Smooth muscle cell (in vitro differentiated cells): ENCODE results near the gene PON2. TPM values are rescaled to one million over a fixed set of nuclear protein-coding genes. Genes with fewer than 3 reads are reported as not detected.
A peak's percentile ranks its signal among the peaks of the same experiment; 100 is the strongest.

Experiments
- DNase-seq: peaks from one replicate; lab custom pipeline; 2025; ENCODE audit not compliant: unreplicated experiment; lab: John Stamatoyannopoulos, UW
- H2AFZ ChIP-seq: fragments of 200-600 bp; sonication (generic); 2 replicates; pipeline ENCODE4 v1.6.0; 2016; ENCODE audit warnings: antibody characterized with exemption, low read depth, mild to moderate bottlenecking
- H3F3A ChIP-seq: fragments of 200-600 bp; sonication (generic); 2 replicates; pipeline ENCODE4 v1.6.0; 2017; ENCODE audit warnings: antibody characterized with exemption, low read depth
- H3K27ac ChIP-seq: fragments of 200-600 bp; sonication (generic); 2 replicates; pipeline ENCODE4 v1.5.1; 2016; ENCODE audit warnings: low read depth, mild to moderate bottlenecking
- H3K27me3 ChIP-seq: fragments of 200-600 bp; sonication (generic); 2 replicates; pipeline ENCODE4 v1.6.1; 2016; ENCODE audit warnings: low read depth, mild to moderate bottlenecking
- H3K36me3 ChIP-seq: fragments of 200-600 bp; sonication (generic); 2 replicates; pipeline ENCODE4 v1.5.1; 2016; ENCODE audit warnings: low read depth
- H3K4me1 ChIP-seq: fragments of 200-600 bp; sonication (generic); 2 replicates; pipeline ENCODE4 v1.5.1; 2016; ENCODE audit warnings: low read depth
- H3K4me2 ChIP-seq: fragments of 200-600 bp; sonication (generic); 2 replicates; pipeline ENCODE4 v1.6.0; 2016; ENCODE audit warnings: mild to moderate bottlenecking
- H3K4me3 ChIP-seq: fragments of 200-600 bp; sonication (generic); 2 replicates; pipeline ENCODE4 v1.5.1; 2016; ENCODE audit warnings: mild to moderate bottlenecking
- H3K79me2 ChIP-seq: fragments of 200-600 bp; sonication (generic); 2 replicates; pipeline ENCODE4 v1.6.0; 2016; ENCODE audit warnings: low read depth, mild to moderate bottlenecking
- H3K9ac ChIP-seq: fragments of 200-600 bp; sonication (generic); 2 replicates; pipeline ENCODE4 v1.6.0; 2016; ENCODE audit warnings: low read depth
- H3K9me3 ChIP-seq: fragments of 200-600 bp; sonication (generic); replicated peaks from 2 replicates; pipeline ENCODE4 v1.5.1; 2016; ENCODE audit warnings: low read depth
- H4K20me1 ChIP-seq: fragments of 200-600 bp; sonication (generic); 2 replicates; pipeline ENCODE4 v1.6.0; 2016; ENCODE audit warnings: low read depth
- WGBS: methylation state at CpG from one replicate; pipeline ENCODE4 v1.1.7; 2016; ENCODE audit warnings: low lambda C conversion rate; 5-methylcytosine and 5-hydroxymethylcytosine counted together
- polyA plus RNA-seq: library from polyadenylated mRNA; unstranded; fragments of >200 nt; fragmentation: Nextera tagmentation; extraction: Ambion mirVana; gene quantifications from 2 replicates; pipeline ENCODE4 v1.2.1, GENCODE V29; 2016
- total RNA-seq: library from RNA; depleted of rRNA; stranded (reverse); fragments of >200 nt; gene quantifications from 2 replicates; pipeline ENCODE4 v1.2.3, GENCODE V29; 2014
- TF ChIP-seq, protein P1 (sequence below): fragments of 200-600 bp; sonication (generic); IDR thresholded peaks from 2 replicates; pipeline ENCODE4 v1.5.1; 2017; ENCODE audit warnings: borderline replicate concordance, mild to moderate bottlenecking, antibody characterized with exemption; ENCODE audit not compliant: insufficient read depth, poor library complexity, severe bottlenecking

The PON2 gene
- total and polyA plus RNA-seq, 2 experiments from 2014 or later: 74.7 to 116 TPM

DNA sequence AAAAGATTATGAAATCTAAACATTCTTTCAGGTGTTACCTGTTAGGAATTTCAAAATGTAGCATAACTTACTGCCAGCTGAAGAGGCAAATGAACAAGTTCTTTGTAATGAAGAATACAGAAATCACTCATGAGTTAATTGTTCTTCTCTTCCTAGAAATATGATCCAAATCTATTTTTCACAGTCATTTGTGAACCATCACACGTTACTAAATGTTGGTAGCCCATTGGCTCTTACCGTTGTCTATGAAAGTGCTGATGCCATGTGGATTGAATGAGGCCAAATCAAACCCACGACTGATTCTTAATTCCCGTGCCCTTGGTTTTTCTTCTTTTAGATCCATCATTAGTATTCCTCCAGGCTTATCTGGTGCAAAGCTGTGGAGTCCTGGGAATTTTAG, 22.8 kb downstream of the PON2 start:
- no peak overlapping the region for H2AFZ ChIP-seq
- H4K20me1 ChIP-seq: no peaks in the 10 kb centered on the region
- H3K27ac ChIP-seq: peak overlapping the region; percentile 68
- no peaks in the 10 kb centered on the region for H3K36me3 ChIP-seq
- H3K27me3 ChIP-seq: no peaks in the 10 kb centered on the region
- H3K4me1 ChIP-seq: no peaks in the 10 kb centered on the region
- H3K79me2 ChIP-seq: no peaks in the 10 kb centered on the region
- H3K4me3 ChIP-seq: no peak overlapping the region
- no peak for DNase-seq
- WGBS: 76% methylated on average over 4 of the region's 4 CpGs
- no peak overlapping the region for H3K4me2 ChIP-seq
- H3K9me3 ChIP-seq: no peaks in the 10 kb centered on the region
- H3K9ac ChIP-seq: no peak overlapping the region
- peaks cover 10% of the 10 kb centered on the region for H3F3A ChIP-seq
- TF ChIP-seq, protein P1, sequence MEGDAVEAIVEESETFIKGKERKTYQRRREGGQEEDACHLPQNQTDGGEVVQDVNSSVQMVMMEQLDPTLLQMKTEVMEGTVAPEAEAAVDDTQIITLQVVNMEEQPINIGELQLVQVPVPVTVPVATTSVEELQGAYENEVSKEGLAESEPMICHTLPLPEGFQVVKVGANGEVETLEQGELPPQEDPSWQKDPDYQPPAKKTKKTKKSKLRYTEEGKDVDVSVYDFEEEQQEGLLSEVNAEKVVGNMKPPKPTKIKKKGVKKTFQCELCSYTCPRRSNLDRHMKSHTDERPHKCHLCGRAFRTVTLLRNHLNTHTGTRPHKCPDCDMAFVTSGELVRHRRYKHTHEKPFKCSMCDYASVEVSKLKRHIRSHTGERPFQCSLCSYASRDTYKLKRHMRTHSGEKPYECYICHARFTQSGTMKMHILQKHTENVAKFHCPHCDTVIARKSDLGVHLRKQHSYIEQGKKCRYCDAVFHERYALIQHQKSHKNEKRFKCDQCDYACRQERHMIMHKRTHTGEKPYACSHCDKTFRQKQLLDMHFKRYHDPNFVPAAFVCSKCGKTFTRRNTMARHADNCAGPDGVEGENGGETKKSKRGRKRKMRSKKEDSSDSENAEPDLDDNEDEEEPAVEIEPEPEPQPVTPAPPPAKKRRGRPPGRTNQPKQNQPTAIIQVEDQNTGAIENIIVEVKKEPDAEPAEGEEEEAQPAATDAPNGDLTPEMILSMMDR: no peak

DNA sequence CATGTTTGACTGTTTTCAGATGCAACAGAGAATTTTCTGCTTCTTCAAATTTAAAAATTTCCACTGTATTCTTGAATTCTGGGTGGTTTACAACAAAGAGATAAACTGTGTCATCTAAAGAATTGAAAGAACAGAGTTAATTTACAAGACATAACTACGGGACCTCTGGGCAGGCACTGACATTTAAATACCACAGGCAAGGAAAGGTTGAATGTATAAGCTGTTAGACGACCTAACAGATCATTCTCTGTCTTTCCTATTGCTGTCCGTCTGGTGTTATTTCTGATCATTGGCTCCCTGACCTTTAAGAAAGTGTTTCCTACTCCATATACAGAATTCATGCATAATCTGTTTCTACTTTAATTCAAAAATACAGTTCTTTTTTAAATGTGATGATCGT, 23.2 kb downstream of the PON2 start:
- Histone ChIP-seq H3K4me2 (peak overlapping the region; percentile 21), H3K79me2 (no peaks in the 10 kb centered on the region), H2AFZ (no peak overlapping the region), H3K27me3 (no peaks in the 10 kb centered on the region), H3K4me1 (no peaks in the 10 kb centered on the region), H3F3A (peaks cover 6% of the 10 kb centered on the region), H3K36me3 (no peaks in the 10 kb centered on the region), H3K9ac (no peak overlapping the region), H3K4me3 (no peak overlapping the region), H3K9me3 (no peaks in the 10 kb centered on the region), H3K27ac (peak overlapping the region; percentile 68), H4K20me1 (no peaks in the 10 kb centered on the region)
- TF ChIP-seq, protein P1: no peak
- WGBS: 55% methylated on average over 4 of the region's 4 CpGs
- DNase-seq: no peak

DNA sequence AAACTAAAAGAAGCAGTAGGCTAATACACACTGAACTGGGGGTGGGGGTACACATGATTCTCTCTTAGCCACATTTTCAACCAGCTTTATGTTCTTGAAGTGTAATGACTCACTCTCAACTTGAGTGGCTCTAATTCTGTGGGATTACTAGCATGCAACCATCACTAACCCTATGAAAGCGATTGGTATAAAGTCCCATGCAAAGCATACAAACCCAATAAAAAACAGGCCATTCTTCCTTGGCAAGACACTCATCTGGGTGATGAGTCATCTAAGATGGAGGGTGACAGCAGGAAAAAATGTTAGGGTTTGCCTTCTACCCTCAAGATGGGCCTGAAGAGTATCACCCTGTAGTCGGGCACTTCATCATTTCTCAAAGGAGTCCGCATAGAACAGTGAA, 23.8 kb downstream of the PON2 start:
- 42% methylated on average over 3 of the region's 3 CpGs for WGBS
- Histone ChIP-seq H3K9me3 (no peaks in the 10 kb centered on the region), H3K27me3 (no peaks in the 10 kb centered on the region), H3K4me2 (peak overlapping the region; percentile 21), H3K4me1 (no peaks in the 10 kb centered on the region), H2AFZ (no peak overlapping the region), H4K20me1 (no peaks in the 10 kb centered on the region), H3K27ac (peak overlapping the region; percentile 68), H3K36me3 (no peaks in the 10 kb centered on the region), H3K9ac (no peak overlapping the region), H3F3A (peaks cover 6% of the 10 kb centered on the region), H3K79me2 (no peaks in the 10 kb centered on the region), H3K4me3 (no peak overlapping the region)
- TF ChIP-seq, protein P1: no peak
- DNase-seq: no peak

DNA sequence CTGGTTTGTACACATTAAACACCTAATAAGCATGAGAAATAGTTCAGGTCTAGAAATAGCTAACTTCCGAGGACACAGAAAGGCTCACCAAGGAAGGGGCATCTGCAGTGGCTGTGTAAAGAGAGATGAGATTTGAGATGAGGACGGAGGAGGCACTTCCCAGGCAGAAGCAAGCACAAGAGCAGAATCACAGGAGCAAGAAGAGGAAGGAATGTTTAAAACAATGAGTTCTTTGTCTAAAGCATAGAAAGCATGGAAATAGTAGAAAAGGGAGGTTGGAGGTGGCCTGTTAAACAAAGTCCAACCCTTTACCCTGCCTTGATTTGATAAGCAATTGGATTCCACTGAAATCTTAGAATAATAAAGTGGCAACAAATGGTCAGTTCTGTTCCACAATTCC, 27.1 kb downstream of the PON2 start:
- 40% methylated on average over 2 of the region's 2 CpGs for WGBS
- TF ChIP-seq, protein P1: no peak
- H3K36me3 ChIP-seq: peaks cover 2% of the 10 kb centered on the region
- peaks cover 11% of the 10 kb centered on the region for H3F3A ChIP-seq
- H3K27me3 ChIP-seq: no peaks in the 10 kb centered on the region
- DNase-seq: no peak
- H3K4me1 ChIP-seq: peaks cover 6% of the 10 kb centered on the region
- no peak overlapping the region for H3K27ac ChIP-seq
- no peak overlapping the region for H2AFZ ChIP-seq
- no peak overlapping the region for H3K4me3 ChIP-seq
- H3K9ac ChIP-seq: no peak overlapping the region
- no peaks in the 10 kb centered on the region for H3K79me2 ChIP-seq
- H4K20me1 ChIP-seq: no peaks in the 10 kb centered on the region
- H3K9me3 ChIP-seq: no peaks in the 10 kb centered on the region
- H3K4me2 ChIP-seq: no peak overlapping the region
